GM18519 (cell line): ENCODE measurements around the gene KRT81.
"Not testable (repeated sequence)": the region's sequence is repeated elsewhere in the genome, so short reads cannot be mapped to it uniquely, and the experiment has no call there.

Source experiments
- ATAC-seq: cut with Tn5 transposase; IDR thresholded peaks from one replicate; pipeline ENCODE4 v1.9.1; 2021; ENCODE audit warnings: mild to moderate bottlenecking, moderate library complexity; ENCODE audit not compliant: unreplicated experiment, low FRiP score

The KRT81 gene

GRCh38 chr12:52245259-52245961 lies 45.9 kb downstream of the KRT81 start:
- no peak for ATAC-seq

GRCh38 chr12:52244615-52244994 lies 46.7 kb downstream of the KRT81 start:
- no peak for ATAC-seq

- ATAC-seq: no peak
Measured at GRCh38 chr12:52243856-52244614, 47.3 kb downstream of the KRT81 start.

DNA sequence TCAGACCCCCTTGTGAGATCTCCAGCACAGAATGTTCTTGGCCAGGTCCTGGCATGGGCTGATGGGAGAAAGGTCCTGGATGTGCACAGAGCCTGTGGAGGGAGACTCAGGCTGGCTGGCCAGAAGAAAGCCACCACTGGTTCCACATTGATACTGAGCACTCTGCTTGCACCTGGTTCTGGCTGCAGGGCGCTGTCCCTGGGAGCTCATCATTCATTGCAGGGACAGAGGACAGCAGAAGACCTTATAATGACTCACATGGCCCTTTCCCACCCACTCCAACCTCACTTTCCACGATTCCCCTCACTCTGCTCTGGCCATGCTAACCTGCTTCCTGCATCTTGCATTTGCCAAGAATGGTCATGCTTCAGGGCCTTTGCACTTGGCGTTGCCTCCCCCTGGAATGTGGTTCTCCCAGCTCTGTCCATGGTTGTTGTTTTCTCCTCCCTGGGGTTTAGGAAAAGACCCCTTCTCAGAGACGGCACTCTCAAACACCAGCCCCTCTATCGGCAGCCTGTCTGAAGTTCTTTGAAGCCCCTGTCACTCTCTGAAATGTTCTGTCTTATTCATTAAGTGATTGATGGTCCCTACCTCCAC lies 48.0 kb downstream of the KRT81 start:
- ATAC-seq: no peak

- no peak for ATAC-seq
Measured at GRCh38 chr12:52242442-52243258, 48.7 kb downstream of the KRT81 start.

GRCh38 chr12:52241205-52241842 lies 50.0 kb downstream of the KRT81 start:
- no peak for ATAC-seq

DNA sequence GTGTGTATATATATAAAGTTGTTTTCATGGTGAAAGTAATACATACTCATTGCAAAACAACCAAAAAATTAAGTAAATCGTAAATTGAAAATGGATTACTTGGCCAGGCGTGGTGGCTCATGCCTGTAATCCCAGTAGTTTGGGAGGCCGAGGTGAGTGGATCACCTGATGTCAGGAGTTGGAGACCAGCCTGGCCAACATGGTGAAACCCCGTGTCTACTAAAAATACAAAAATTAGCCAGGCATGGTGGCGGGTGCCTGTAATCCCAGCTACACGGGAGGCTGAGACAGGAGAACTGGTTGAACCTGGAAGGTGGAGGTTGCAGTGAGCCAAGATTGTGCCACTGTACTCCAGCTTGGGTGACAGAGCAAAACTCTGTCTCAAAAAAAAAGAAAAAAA lies 51.1 kb downstream of the KRT81 start:
- ATAC-seq: not testable (repeated sequence)

DNA sequence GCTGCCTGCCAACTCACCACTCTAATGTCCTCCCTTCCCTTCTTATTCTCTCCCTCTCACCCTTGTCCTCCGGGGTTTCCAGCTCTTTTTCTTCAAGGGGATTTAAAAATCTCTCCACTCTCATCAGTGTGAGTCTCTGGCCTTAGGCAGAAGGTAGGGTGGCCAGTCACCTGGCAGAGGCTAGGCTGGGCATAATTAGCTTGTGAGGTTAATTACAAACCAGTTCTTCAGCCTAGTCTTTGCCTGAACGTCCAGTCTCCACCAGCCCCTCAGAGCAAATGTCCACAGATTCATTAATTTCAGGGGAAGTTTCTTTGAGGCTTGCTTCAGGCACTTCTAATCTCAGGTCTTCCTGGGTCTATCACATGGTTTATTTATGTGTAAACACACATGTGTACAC lies 51.6 kb downstream of the KRT81 start:
- ATAC-seq: no peak

DNA sequence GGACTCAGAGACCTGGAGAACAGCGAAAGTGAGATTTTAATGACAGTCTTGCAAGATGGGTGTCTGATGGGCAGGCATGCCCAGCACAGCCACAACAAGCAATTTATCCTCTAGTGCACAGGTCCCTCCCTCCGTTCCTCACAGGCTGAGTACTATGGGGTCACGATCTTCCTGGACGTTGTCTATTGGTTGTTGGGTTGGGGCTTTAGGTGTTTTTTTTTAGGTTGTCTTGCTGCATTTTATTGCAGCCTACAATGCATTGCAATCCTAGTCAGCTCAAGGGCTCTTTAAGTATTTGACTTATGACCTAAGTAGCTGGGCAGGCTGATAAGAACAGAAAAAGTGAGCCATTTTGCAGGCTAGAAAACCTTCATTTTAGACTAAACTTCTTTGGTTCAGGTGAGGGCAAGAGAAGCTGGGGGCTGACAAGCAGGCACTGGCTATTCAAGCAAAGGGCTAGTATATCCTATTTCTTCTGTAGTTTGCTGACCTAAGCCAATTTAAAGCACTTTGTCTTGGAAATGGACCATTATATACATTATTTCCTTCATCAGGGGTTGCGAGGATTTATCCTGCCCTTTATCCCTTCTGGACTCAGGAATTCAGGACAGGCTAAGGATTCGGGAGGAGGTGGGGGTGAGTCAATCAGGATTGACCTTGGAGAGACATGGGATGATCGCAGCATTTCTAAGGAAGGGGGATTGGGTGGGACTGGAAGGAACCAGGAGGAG lies 52.3 kb downstream of the KRT81 start:
- ATAC-seq: no peak

GRCh38 chr12:52238207-52238840 lies 53.0 kb downstream of the KRT81 start:
- ATAC-seq: no peak

- no peak for ATAC-seq
Measured at GRCh38 chr12:52236386-52237050, 54.8 kb downstream of the KRT81 start.
